Breast epithelium (tissue), 3 donors: ENCODE results near the gene KLHDC10.

Experiments
- CTCF ChIP-seq, 3 donors: fragments of 450-650 bp; IDR thresholded peaks; one replicate each; pipeline ENCODE4 v1.5.1; 2016 to 2017; ENCODE audit warnings: antibody characterized with exemption in 3 of 3, mild to moderate bottlenecking in 3 of 3, moderate library complexity in 3 of 3
- POLR2A ChIP-seq: fragments of 450-650 bp; IDR thresholded peaks from one replicate; pipeline ENCODE4 v1.6.1; 2016; ENCODE audit warnings: antibody characterized with exemption, mild to moderate bottlenecking, moderate library complexity

GRCh38 chr7:130070861-130071622 lies 708 bp downstream of the KLHDC10 start:
- no peak for TF ChIP-seq CTCF (IDR thresholded peaks at IDR 0.05)
- TF ChIP-seq POLR2A, result no peak
